Activated naive CD4-positive, alpha-beta T cell treated with anti-CD3 and anti-CD28 coated beads, Interleukin-2, amount 50 U/mL, for 24 hours (primary cell): ENCODE results near the gene MS4A3.
"Not testable (repeated sequence)": the region's sequence is repeated elsewhere in the genome, so short reads cannot be mapped to it uniquely, and the experiment has no call there.

Source experiments
- H3K27ac Mint-ChIP-seq: one replicate; pipeline ENCODE4 v1.8.0; 2021; ENCODE audit warnings: mild to moderate bottlenecking, mixed read lengths
- H3K27me3 Mint-ChIP-seq: one replicate; pipeline ENCODE4 v1.8.0; 2021; ENCODE audit warnings: mixed read lengths
- H3K36me3 Mint-ChIP-seq: one replicate; pipeline ENCODE4 v1.8.0; 2021; ENCODE audit warnings: mixed read lengths
- H3K4me1 Mint-ChIP-seq: one replicate; pipeline ENCODE4 v1.8.0; 2021; ENCODE audit warnings: mixed read lengths
- H3K4me3 Mint-ChIP-seq: one replicate; pipeline ENCODE4 v1.8.0; 2021; ENCODE audit warnings: mild to moderate bottlenecking, mixed read lengths
- H3K9me3 Mint-ChIP-seq: one replicate; pipeline ENCODE4 v1.8.0; 2021; ENCODE audit warnings: mixed read lengths

MS4A3 gene

GRCh38 chr11:60056349-60056969 lies at the start of gene MS4A3:
TSS of gene MS4A3 (plus strand) at chr11:60056665. CDS start at chr11:60061161, 4,496 bp downstream.
- H3K36me3 Mint-ChIP-seq, result no peaks in the 10 kb centered on the region
- no peak within 1 kb of the TSS for H3K4me3 Mint-ChIP-seq
- H3K9me3 Mint-ChIP-seq, result no peaks in the 10 kb centered on the region
- H3K4me1 Mint-ChIP-seq, result no peaks in the 10 kb centered on the region
- no peak within 1 kb of the TSS for H3K27ac Mint-ChIP-seq
- H3K27me3 Mint-ChIP-seq, result peaks cover 1% of the 10 kb centered on the region

- H3K27ac Mint-ChIP-seq, result no peak within 1 kb of the TSS
- H3K27me3 Mint-ChIP-seq, result peaks cover 5% of the 10 kb centered on the region
- H3K36me3 Mint-ChIP-seq, result no peaks in the 10 kb centered on the region
- no peak within 1 kb of the TSS for H3K4me3 Mint-ChIP-seq
- no peaks in the 10 kb centered on the region for H3K4me1 Mint-ChIP-seq
- no peaks in the 10 kb centered on the region for H3K9me3 Mint-ChIP-seq
Measured at GRCh38 chr11:60016881-60017280, 39.6 kb upstream of the MS4A3 start, which contains the start of gene OOSP4B. TSS of gene OOSP4B (plus strand) at chr11:60017181.

GRCh38 chr11:60018058-60018457 lies 38.4 kb upstream of the MS4A3 start:
- H3K27ac Mint-ChIP-seq, result no peak overlapping the region
- no peak overlapping the region for H3K4me3 Mint-ChIP-seq
- H3K27me3 Mint-ChIP-seq, result peaks cover 4% of the 10 kb centered on the region
- no peaks in the 10 kb centered on the region for H3K4me1 Mint-ChIP-seq
- no peaks in the 10 kb centered on the region for H3K36me3 Mint-ChIP-seq
- no peaks in the 10 kb centered on the region for H3K9me3 Mint-ChIP-seq

- not testable (repeated sequence) for H3K4me1 Mint-ChIP-seq, H3K4me3 Mint-ChIP-seq, H3K27ac Mint-ChIP-seq, H3K36me3 Mint-ChIP-seq, H3K9me3 Mint-ChIP-seq, H3K27me3 Mint-ChIP-seq
Measured at GRCh38 chr11:60020376-60020775, 36.1 kb upstream of the MS4A3 start.

GRCh38 chr11:60029015-60029632 lies 27.3 kb upstream of the MS4A3 start:
- Mint-ChIP-seq H3K36me3 (peaks cover 2% of the 10 kb centered on the region), H3K27ac (no peak overlapping the region), H3K27me3 (peaks cover 3% of the 10 kb centered on the region), H3K4me3 (no peak overlapping the region), H3K9me3 (no peaks in the 10 kb centered on the region), H3K4me1 (no peaks in the 10 kb centered on the region)

GRCh38 chr11:60040109-60040508 lies 16.4 kb upstream of the MS4A3 start, which contains the start of gene OOSP2:
TSS of gene OOSP2 (plus strand) at chr11:60040409. CDS start at chr11:60040460, 51 bp downstream.
- Mint-ChIP-seq H3K4me1 (no peaks in the 10 kb centered on the region), H3K27ac (no peak within 1 kb of the TSS), H3K9me3 (no peaks in the 10 kb centered on the region), H3K36me3 (no peaks in the 10 kb centered on the region), H3K27me3 (peaks cover 4% of the 10 kb centered on the region), H3K4me3 (no peak within 1 kb of the TSS)

- H3K36me3 Mint-ChIP-seq, H3K27ac Mint-ChIP-seq: not testable (repeated sequence)
Measured at GRCh38 chr11:60050422-60050821, 6.0 kb upstream of the MS4A3 start.

GRCh38 chr11:60050839-60051238 lies 5.6 kb upstream of the MS4A3 start:
- not testable (repeated sequence) for H3K27ac Mint-ChIP-seq, H3K9me3 Mint-ChIP-seq, H3K36me3 Mint-ChIP-seq, H3K4me1 Mint-ChIP-seq, H3K27me3 Mint-ChIP-seq, H3K4me3 Mint-ChIP-seq

More at GRCh38 chr11:60050422-60050821, 6.0 kb upstream of the MS4A3 start:
- not testable (repeated sequence) for H3K9me3 Mint-ChIP-seq, H3K27me3 Mint-ChIP-seq, H3K4me3 Mint-ChIP-seq, H3K4me1 Mint-ChIP-seq

GRCh38 chr11:60059052-60059451 lies 2.6 kb downstream of the MS4A3 start:
- peaks cover 1% of the 10 kb centered on the region for H3K27me3 Mint-ChIP-seq
- H3K4me3 Mint-ChIP-seq, result no peak overlapping the region
- no peaks in the 10 kb centered on the region for H3K36me3 Mint-ChIP-seq
- no peaks in the 10 kb centered on the region for H3K4me1 Mint-ChIP-seq
- no peak overlapping the region for H3K27ac Mint-ChIP-seq
- H3K9me3 Mint-ChIP-seq, result no peaks in the 10 kb centered on the region

- Mint-ChIP-seq H3K36me3 (no peaks in the 10 kb centered on the region), H3K9me3 (no peaks in the 10 kb centered on the region), H3K27me3 (peaks cover 1% of the 10 kb centered on the region), H3K4me3 (no peak overlapping the region), H3K4me1 (no peaks in the 10 kb centered on the region), H3K27ac (no peak overlapping the region)
Measured at GRCh38 chr11:60059521-60060240, 3.2 kb downstream of the MS4A3 start.

- H3K4me3 Mint-ChIP-seq, result no peak overlapping the region
- H3K27me3 Mint-ChIP-seq, result peaks cover 1% of the 10 kb centered on the region
- H3K27ac Mint-ChIP-seq, result no peak overlapping the region
- H3K9me3 Mint-ChIP-seq, result no peaks in the 10 kb centered on the region
- H3K36me3 Mint-ChIP-seq, result no peaks in the 10 kb centered on the region
- no peaks in the 10 kb centered on the region for H3K4me1 Mint-ChIP-seq
Measured at GRCh38 chr11:60064111-60064510, 7.6 kb downstream of the MS4A3 start.

GRCh38 chr11:60065801-60066200 lies 9.3 kb downstream of the MS4A3 start:
- Mint-ChIP-seq H3K9me3 (no peaks in the 10 kb centered on the region), H3K4me3 (no peak overlapping the region), H3K27me3 (peaks cover 1% of the 10 kb centered on the region), H3K27ac (no peak overlapping the region), H3K36me3 (no peaks in the 10 kb centered on the region), H3K4me1 (no peaks in the 10 kb centered on the region)

- Mint-ChIP-seq H3K27me3 (peaks cover 1% of the 10 kb centered on the region), H3K27ac (no peak overlapping the region), H3K36me3 (no peaks in the 10 kb centered on the region), H3K4me1 (no peaks in the 10 kb centered on the region), H3K9me3 (no peaks in the 10 kb centered on the region), H3K4me3 (no peak overlapping the region)
Measured at GRCh38 chr11:60069450-60069849, 13.0 kb downstream of the MS4A3 start.

GRCh38 chr11:60071644-60072043 lies 15.2 kb downstream of the MS4A3 start:
- not testable (repeated sequence) for H3K36me3 Mint-ChIP-seq, H3K27me3 Mint-ChIP-seq, H3K9me3 Mint-ChIP-seq, H3K4me3 Mint-ChIP-seq, H3K27ac Mint-ChIP-seq, H3K4me1 Mint-ChIP-seq

GRCh38 chr11:60077216-60077817 lies 20.9 kb downstream of the MS4A3 start:
- Mint-ChIP-seq H3K36me3 (peaks cover 1% of the 10 kb centered on the region), H3K9me3 (peaks cover 5% of the 10 kb centered on the region), H3K27ac (no peak overlapping the region), H3K27me3 (peaks cover 2% of the 10 kb centered on the region), H3K4me1 (no peaks in the 10 kb centered on the region), H3K4me3 (no peak overlapping the region)

GRCh38 chr11:60077981-60078380 lies 21.5 kb downstream of the MS4A3 start:
- Mint-ChIP-seq H3K27ac (no peak overlapping the region), H3K4me3 (no peak overlapping the region), H3K36me3 (peaks cover 1% of the 10 kb centered on the region), H3K9me3 (peaks cover 5% of the 10 kb centered on the region), H3K4me1 (no peaks in the 10 kb centered on the region), H3K27me3 (peaks cover 3% of the 10 kb centered on the region)
